ENCODE results near the gene CHRFAM7A.
"Not testable (repeated sequence)": the region's sequence is repeated elsewhere in the genome, so short reads cannot be mapped to it uniquely, and the experiment has no call there.

Gene CHRFAM7A

GRCh38 chr15:30315704-30316103, 77.6 kb downstream of the CHRFAM7A start:
- not testable (repeated sequence) for DNase-seq

GRCh38 chr15:30310575-30310974, 82.8 kb downstream of the CHRFAM7A start:
- not testable (repeated sequence) for DNase-seq
